Anterior cingulate cortex (tissue), 58 donors: ENCODE measurements around the gene THSD4.

Experiments used
- DNase-seq, 58 donors: peaks; one replicate each; lab custom pipeline; 2025; lab: John Stamatoyannopoulos, UW

The THSD4 gene

GRCh38 chr15:71776304-71776703 is 661.0 kb downstream of the THSD4 start:
- no peak for DNase-seq

DNA sequence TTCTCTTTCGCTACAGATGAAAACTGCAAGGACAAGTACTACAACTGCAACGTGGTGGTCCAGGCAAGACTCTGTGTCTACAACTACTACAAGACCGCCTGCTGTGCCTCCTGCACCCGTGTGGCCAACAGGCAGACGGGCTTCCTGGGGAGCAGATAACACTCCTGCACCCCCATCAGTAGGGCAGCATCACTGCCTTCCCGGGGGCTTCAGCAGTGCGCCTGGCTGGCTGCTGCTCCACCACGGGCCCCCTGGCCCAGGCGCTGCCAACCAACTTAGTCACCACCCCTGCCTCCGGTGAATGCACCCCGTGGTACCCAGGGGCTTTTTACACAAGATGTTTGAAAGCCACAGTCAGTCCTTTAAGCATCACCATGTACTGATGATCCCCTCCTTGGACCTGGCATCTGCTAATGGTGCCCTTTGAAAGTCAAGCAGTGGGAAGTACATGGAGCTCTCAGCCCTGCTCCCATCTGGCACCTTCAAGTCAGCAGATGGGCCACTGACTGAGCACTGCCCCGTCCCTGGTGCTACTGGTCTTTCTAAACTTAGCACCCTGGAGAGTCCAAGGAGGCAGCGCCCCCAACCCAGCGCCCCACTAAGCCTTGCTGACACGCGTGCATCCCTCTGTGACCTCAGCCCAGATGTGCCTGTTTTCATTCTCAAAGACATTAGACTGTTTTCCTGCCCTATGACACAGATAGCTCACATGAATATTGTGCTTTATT is 662.1 kb downstream of the THSD4 start:
- DNase-seq: no peak

GRCh38 chr15:71779073-71779797 is 664.0 kb downstream of the THSD4 start:
- DNase-seq: no peak

- DNase-seq: peak in 1 of 58 donors; percentile 8
Observed at GRCh38 chr15:71780115-71780976, 665.1 kb downstream of the THSD4 start.

GRCh38 chr15:71781179-71781964 is 666.1 kb downstream of the THSD4 start:
- DNase-seq: no peak

DNA sequence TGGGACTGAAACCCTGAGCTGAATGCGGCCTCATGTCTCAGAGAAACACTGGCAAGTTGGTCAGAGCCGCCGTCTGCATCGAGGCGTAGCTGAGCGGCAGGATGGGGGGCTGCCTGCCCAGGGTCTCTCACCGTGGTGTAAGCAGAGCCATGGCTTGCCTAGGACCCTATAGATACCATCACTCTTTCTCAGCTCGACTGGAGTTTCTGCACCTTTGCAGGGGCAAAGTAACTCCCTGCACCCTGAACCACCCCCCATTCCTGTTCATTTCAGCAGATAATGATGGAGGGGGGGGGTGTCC is 666.6 kb downstream of the THSD4 start:
- DNase-seq: no peak

DNA sequence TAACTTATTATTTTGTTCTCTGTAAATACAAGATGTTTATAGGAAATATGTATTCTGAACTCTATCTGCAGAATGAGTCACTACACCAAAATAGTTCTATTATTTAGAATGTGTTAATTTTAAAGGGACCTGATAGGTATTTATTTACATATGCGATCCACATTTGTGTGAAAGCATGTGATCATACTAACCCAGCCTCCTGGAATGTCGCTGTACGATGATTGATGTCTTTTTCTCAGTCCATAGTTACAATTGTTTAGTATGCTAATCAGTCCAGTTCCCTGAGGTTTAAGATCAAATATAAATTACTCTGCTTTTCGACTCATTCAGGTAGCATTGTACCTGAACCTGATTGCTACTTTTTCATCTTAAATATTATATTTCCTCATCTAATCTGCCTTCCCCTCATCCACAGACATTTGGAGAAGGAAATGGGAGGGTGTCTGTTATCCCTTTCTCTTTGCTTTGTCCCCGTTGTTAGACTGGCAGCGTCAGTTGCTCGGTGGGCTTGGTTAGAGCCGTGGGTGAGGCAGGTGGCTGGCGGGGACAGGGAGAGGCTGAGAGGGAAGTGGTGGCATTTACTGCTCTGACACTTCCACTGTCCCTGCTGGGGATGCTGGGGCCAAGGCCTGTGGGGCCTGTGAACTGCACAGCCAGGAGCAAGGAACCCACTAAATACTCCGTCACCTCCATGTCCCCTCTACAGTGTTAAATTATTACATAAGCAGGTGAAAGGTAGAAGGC is 667.3 kb downstream of the THSD4 start:
- DNase-seq: no peak

- no peak for DNase-seq
Observed at GRCh38 chr15:71784719-71785118, 669.4 kb downstream of the THSD4 start.

GRCh38 chr15:71785996-71786395 is 670.7 kb downstream of the THSD4 start:
- no peak for DNase-seq

GRCh38 chr15:71786673-71787072 is 671.4 kb downstream of the THSD4 start:
- no peak for DNase-seq

DNA sequence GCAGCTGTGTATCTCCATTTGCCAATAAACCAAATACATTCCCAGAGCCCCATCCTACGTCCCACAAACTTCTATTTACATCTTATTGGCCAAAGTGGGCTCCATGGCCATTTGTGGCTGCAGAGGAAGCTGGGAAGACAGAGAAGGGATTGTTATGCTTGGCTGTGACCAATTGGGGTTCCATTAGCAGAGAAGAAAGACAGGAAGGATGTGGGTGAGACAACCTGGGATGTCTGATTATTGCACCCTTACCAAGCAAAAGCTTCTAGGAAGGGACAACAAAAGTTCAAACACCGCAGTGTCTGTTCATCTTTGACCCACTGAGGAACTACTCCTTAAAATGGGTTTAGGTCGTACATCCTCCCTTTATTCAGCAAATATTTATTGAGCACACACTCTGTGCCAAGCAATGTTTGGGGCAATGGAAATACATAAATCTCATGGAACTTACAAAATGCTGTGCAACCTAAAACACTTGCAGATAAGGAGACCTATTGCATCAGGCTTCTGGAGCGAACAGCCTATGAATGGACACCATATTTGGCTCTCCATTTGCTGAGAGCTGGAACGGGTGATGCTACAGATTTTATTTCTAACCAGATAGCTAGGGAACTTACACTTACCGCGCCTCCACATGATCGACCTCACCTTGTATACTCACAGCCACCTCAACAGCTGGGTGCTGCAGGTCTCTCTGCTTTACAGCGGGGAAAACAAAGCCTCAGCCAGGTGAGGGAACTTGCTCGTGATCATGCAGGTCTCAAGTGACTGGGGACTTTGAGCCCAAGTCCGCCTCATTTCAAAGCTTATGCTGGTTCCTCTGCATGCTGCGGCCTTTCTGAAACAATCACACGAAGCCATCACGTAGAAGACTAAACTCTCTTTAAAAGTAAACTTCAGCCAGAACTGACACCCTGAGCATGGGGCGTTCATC is 673.6 kb downstream of the THSD4 start:
- DNase-seq: no peak

- no peak for DNase-seq
Observed at GRCh38 chr15:71789616-71790015, 674.3 kb downstream of the THSD4 start.

- DNase-seq: no peak
Observed at GRCh38 chr15:71790081-71790480, 674.8 kb downstream of the THSD4 start.

GRCh38 chr15:71791975-71792374 is 676.7 kb downstream of the THSD4 start:
- DNase-seq: no peak

DNA sequence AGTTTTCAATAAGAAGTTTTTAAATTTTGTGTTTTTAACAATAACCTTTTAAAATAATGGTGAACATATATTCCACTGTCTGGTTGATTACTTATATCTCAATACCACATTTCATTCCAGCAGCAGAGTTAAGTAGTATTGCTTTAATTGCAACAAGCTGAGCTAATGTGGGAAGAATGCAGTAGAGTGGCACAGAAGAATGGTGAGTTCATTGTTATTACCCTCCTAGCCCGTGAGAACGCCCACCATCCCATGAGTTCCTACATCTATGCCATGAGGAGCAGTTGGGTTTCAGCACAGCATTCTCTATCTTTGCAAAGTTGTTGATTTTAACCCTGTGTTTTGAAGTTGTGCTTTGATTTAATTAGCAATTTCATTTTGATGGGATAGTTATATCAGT is 677.2 kb downstream of the THSD4 start:
- no peak for DNase-seq

DNA sequence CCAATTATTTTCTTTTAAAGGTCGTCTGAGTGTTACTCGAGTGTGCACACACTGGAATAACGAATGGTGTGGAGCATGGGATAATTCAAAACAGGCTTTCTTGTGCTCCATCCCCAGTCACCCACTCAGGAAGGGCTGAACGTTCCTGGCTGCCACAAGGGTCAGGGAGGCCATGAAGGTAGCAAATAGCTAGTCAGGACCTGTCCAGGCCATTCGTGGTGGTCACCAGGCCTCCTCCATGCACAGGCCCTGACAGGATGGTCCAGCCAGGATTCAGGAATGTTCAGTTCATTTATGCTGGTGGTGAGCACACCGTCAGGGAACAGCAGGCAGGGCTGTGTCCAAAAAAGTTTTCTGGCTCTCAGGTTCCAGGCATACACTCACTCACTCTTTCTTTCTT is 683.4 kb downstream of the THSD4 start:
- no peak for DNase-seq

- no peak for DNase-seq
Observed at GRCh38 chr15:71800190-71800589, 684.9 kb downstream of the THSD4 start.

GRCh38 chr15:71800835-71801745 is 685.8 kb downstream of the THSD4 start:
- peak in 27 of 58 donors; percentile 3 to 72 (median 16) for DNase-seq
